HG03039 (cell line): ENCODE results near the gene ATP9B.
"Not testable (repeated sequence)": the region's sequence is repeated elsewhere in the genome, so short reads cannot be mapped to it uniquely, and the experiment has no call there.

Source experiments
- ATAC-seq: cut with Tn5 transposase; IDR thresholded peaks from one replicate; pipeline ENCODE4 v1.9.1; 2021; ENCODE audit warnings: mild to moderate bottlenecking, moderate library complexity; ENCODE audit not compliant: unreplicated experiment

ATP9B gene

GRCh38 chr18:79071503-79072210 is 2.5 kb downstream of the ATP9B start:
- no peak for ATAC-seq

GRCh38 chr18:79072655-79073054 is 3.5 kb downstream of the ATP9B start:
- not testable (repeated sequence) for ATAC-seq

- no peak for ATAC-seq
These were observed 8.0 kb downstream of the ATP9B start for GRCh38 chr18:79077181-79077580.

DNA sequence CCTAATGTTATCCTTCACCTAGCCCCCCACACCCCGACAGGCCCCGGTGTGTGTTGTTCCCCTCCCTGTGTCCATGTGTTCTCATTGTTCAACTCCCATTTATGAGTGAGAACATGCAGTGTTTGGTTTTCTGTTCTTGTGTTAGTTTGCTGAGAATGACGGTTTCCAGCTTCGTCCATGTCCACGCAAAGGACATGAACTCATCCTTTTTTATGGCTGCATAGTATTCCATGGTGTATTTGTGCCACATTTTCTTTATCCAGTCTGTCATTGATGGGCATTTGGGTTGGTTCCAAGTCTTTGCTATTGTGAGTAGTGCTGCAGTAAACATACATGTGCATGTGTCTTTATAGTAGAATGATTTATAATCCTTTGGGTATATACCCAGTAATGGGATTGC is 9.6 kb downstream of the ATP9B start:
- ATAC-seq, result not testable (repeated sequence)

GRCh38 chr18:79092874-79093273 is 23.7 kb downstream of the ATP9B start:
- ATAC-seq, result no peak

DNA sequence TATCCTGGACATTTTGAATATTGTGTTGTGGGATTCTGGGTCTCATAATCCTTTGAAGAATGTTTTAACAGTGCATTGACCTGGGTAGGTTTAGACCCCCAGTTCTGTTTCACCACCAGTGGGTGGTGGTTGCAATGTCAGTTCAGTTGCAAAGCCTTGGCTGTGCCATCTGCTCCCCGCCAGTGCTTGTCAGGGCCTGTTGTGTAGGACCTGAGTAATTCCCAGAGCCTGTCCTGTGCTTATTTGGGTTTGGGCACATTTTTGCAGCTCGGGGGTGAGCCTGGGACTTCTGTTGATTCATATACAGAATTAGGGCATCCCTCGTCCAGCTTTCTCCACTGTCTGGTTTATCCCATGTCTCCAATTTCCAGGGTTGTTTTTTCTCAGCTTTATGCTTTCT is 24.8 kb downstream of the ATP9B start:
- no peak for ATAC-seq

- ATAC-seq, result no peak
These were observed 26.0 kb downstream of the ATP9B start for GRCh38 chr18:79095216-79095615.

GRCh38 chr18:79100944-79101343 is 31.8 kb downstream of the ATP9B start:
- no peak for ATAC-seq

- no peak for ATAC-seq
These were observed 33.7 kb downstream of the ATP9B start for GRCh38 chr18:79102886-79103285.

DNA sequence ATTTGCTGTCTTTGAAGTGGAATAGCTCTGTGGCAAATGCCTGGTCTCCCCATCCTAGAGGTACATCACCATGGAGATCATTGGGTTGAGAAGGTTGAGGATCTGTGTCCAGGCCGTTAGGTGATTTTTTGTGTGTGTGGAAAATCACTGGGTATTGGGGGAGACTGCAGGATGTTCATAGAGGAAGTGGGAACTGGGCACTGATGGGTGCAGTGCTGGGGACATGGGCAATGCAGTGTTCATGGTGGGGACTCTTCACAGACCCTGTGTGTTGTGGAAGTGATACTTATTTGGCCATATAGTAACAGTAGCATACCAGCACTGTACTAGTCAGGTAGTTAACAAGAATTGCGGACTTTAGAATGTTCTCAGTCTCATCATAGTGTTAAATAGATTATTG is 34.9 kb downstream of the ATP9B start:
- ATAC-seq, result no peak

DNA sequence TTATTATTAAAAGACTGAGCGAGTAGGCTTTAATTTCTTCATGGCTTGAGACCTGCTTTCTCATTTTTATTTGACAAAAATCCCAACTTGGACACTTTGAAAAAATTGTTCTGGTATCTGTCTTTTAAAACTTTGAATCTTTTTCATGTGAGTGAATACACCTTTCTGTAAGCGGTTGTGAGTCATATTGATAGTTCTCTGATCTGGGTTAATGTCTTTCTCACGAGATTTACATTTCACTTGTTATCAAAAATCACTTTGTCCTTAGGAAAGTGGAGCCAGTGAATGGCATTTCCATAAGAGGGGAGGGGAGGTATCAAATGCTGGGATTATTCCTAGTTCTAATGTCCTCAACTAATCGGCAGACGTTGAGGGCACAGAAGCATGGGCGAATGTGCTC is 36.3 kb downstream of the ATP9B start:
- ATAC-seq, result no peak

DNA sequence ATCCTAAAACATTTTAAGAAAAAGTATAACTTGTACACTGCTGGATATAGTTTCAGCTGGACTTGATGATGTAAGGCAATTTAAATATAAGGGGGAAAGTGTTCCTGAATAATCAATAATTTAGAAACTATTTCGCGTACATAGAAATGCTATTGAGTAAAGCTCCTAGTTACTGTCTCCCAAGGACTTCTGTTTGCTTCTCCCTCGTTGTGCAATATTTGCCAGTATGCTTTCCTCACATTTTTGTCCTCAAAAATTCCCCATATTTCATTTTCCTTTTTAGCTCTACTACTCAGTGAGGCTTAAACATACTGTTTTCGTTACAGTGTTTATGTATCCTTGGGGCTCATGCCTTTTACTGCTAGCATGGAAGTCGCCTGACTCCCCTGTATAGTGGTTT is 36.9 kb downstream of the ATP9B start:
- ATAC-seq, result no peak

DNA sequence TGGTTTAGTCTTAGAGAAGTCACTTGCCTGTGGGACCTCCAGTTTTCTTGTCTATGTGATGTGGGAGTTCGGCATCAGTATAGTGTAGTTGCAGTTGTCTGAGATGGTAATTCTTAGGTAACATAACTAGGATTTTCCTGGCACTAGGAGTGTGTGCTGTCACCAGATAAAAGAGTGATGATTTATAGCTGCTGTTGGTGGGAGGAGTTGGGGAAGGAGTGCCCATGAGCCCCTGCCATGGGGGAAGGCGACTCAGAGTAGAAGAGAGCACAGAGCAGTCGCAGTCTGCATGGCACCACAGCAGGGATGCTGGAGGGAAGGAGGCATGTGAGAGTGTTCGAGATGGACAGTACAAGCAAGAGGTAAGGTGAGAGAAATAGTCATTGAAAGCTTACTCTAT is 38.7 kb downstream of the ATP9B start:
- no peak for ATAC-seq

GRCh38 chr18:79108549-79109215 is 39.5 kb downstream of the ATP9B start:
- ATAC-seq, result no peak

- ATAC-seq, result no peak
These were observed 42.3 kb downstream of the ATP9B start for GRCh38 chr18:79111483-79111882.

DNA sequence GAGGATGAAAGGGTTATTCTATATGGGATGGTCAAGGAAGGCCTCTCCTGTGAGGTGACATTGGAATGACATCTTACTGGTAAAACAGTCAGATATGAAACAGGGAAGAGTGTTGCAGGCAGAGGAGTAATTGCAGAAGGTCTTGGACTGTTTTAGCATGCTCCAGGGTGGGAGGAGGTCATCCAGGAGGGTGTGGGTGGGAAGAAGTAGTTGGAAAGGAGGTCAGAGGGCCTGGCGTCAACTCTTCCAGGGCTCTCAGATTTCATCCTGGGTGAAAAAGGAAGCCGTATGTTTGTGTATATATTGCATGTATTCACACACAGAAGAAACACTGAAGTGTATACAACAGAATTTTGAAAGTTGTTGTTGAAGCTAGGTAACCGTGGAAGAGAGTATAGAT is 48.2 kb downstream of the ATP9B start:
- ATAC-seq, result no peak

DNA sequence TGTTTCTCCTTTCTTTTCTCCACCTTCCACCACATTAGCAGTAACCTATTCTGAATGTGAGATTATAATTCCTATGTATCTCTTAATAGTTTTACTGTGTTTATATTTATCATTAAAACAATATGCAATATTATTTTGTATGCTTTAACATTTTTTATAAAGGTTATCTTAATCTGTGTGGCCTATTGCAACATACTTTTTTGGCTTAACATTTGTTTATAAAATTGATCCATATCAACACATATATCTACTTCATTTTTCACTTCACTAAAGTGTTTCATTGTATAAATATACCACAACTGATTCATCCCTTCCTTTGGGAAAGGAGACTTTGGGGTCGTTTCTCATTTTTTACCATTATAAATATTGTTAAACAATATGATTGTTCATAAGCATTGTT is 48.6 kb downstream of the ATP9B start:
- no peak for ATAC-seq

- ATAC-seq, result no peak
These were observed 49.6 kb downstream of the ATP9B start for GRCh38 chr18:79118797-79119196.

DNA sequence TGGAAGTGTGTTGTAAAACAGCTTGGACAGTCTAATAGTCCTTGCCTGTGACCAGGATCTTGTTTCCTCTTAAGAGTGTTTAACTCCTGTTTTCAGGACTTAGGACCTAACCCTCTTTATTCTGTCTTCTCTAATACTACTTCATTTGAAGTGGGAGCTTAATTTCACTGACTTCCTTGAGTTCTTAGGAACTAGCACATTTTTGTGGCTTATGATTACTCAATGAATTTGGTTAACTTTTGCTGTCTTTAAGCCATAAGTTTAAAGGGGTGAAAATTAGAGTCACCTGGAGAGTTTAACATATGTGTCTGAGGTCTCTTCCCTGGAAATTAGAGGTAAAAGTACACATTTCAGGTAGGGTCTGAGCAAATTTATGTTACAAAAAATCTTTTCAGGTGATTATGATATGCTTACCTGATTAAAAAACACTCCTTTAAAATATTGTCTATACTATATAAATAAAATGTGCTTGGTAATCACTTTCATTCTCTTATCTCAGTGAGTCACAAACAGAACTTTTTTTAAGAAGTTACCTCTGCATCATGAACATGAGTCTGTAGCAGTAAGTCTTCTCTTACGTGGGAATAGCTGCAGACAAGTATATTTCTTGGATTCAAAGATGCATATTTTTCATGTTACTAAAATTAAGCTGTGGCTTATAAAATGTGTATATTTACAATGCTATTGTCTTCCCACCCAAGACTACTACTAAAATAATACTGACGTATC is 52.7 kb downstream of the ATP9B start:
- no peak for ATAC-seq

- no peak for ATAC-seq
These were observed 54.8 kb downstream of the ATP9B start for GRCh38 chr18:79123948-79124347.

DNA sequence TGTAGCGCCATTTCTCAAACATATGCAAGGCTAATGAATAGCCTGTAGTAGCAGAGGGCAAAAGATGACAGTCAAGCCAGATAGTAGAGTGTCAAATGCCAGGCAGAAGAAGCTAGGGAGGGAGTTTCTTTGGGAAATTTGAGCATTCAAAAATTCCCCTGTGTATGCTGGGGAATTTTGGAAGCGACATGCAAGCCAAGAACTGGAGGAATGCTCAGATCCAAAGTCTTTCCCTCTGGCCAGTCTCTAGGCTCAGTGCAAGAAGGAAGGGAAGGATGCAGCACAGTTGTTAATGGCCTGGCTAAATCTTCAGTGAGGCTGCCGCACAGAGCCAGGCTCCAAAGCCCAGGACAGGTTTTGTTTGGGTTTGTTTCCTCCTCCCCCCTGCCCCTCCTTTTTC is 59.9 kb downstream of the ATP9B start:
- ATAC-seq, result no peak

- ATAC-seq, result no peak
These were observed 64.5 kb downstream of the ATP9B start for GRCh38 chr18:79133724-79134123.
